Left hindlimb (tissue), 1 donor: ENCODE results near the gene STK32B.

Experiments
- DNase-seq: peaks from one replicate; pipeline ENCODE4 v3.0.0-alpha.2; 2018

STK32B gene

GRCh38 chr4:5371415-5372190 lies 320.3 kb downstream of the STK32B start:
- no peak for DNase-seq

GRCh38 chr4:5372198-5372597 lies 320.9 kb downstream of the STK32B start:
- no peak for DNase-seq

GRCh38 chr4:5373327-5373726 lies 322.0 kb downstream of the STK32B start:
- no peak for DNase-seq

- no peak for DNase-seq
Measured at GRCh38 chr4:5374592-5374991, 323.3 kb downstream of the STK32B start.

- DNase-seq = no peak
Measured at GRCh38 chr4:5374994-5375393, 323.7 kb downstream of the STK32B start.

GRCh38 chr4:5376015-5376414 lies 324.7 kb downstream of the STK32B start:
- DNase-seq = no peak

GRCh38 chr4:5378002-5378401 lies 326.7 kb downstream of the STK32B start:
- no peak for DNase-seq

- no peak for DNase-seq
Measured at GRCh38 chr4:5379895-5380294, 328.6 kb downstream of the STK32B start.

GRCh38 chr4:5381961-5382441 lies 330.7 kb downstream of the STK32B start:
- no peak for DNase-seq

- DNase-seq = no peak
Measured at GRCh38 chr4:5383191-5383980, 332.1 kb downstream of the STK32B start.

GRCh38 chr4:5385741-5386311 lies 334.5 kb downstream of the STK32B start:
- no peak for DNase-seq

GRCh38 chr4:5386921-5387320 lies 335.6 kb downstream of the STK32B start:
- DNase-seq = no peak

- DNase-seq = no peak
Measured at GRCh38 chr4:5387457-5387856, 336.2 kb downstream of the STK32B start.

GRCh38 chr4:5389756-5390310 lies 338.6 kb downstream of the STK32B start:
- DNase-seq = no peak

GRCh38 chr4:5391492-5391891 lies 340.2 kb downstream of the STK32B start:
- DNase-seq = no peak

- DNase-seq = no peak
Measured at GRCh38 chr4:5393911-5394513, 342.7 kb downstream of the STK32B start.

GRCh38 chr4:5395781-5396180 lies 344.5 kb downstream of the STK32B start:
- no peak for DNase-seq

- no peak for DNase-seq
Measured at GRCh38 chr4:5398056-5398455, 346.8 kb downstream of the STK32B start.

- DNase-seq = no peak
Measured at GRCh38 chr4:5399124-5399523, 347.8 kb downstream of the STK32B start.

GRCh38 chr4:5399790-5400421 lies 348.6 kb downstream of the STK32B start:
- DNase-seq = no peak

- DNase-seq = no peak
Measured at GRCh38 chr4:5403746-5404497, 352.6 kb downstream of the STK32B start.

- no peak for DNase-seq
Measured at GRCh38 chr4:5409237-5409636, 358.0 kb downstream of the STK32B start.
